ENCODE results near the gene CFAP100. TPM values are rescaled to one million over a fixed set of nuclear protein-coding genes. Genes with fewer than 3 reads are reported as not detected.

Gene CFAP100
- total RNA-seq, 1 donor from 2014 or later, result not detected

Other genes starting within 250 kb of the CFAP100 start
- not detected for gene ALDH1L1, start 214.3 kb upstream of the CFAP100 start, total RNA-seq (ENCODE audit: unreplicated experiment)
- 0.67 TPM for gene KLF15, start 37.5 kb upstream of the CFAP100 start, total RNA-seq (ENCODE audit: unreplicated experiment)
- gene ZXDC, start 81.0 kb downstream of the CFAP100 start, total RNA-seq (ENCODE audit: unreplicated experiment), result 25.4 TPM
- gene UROC1, start 122.9 kb downstream of the CFAP100 start, total RNA-seq (ENCODE audit: unreplicated experiment), result not detected
- gene CHST13, start 129.2 kb downstream of the CFAP100 start, total RNA-seq (ENCODE audit: unreplicated experiment), result not detected
- gene C3orf22, start 164.0 kb downstream of the CFAP100 start, total RNA-seq (ENCODE audit: unreplicated experiment), result not detected

Measured in endothelial cell (in vitro differentiated cells).